Lower lobe of right lung (tissue), 2 donors: Measurements from ENCODE around the gene ANKRD13B. TPM values are rescaled to one million over a fixed set of nuclear protein-coding genes. Genes with fewer than 3 reads are reported as not detected.

Source experiments
- ATAC-seq, 2 donors: fragments of 200-7000 bp; cut with Tn5 transposase; one replicate each; pipeline ENCODE4 v1.9.1; 2020 to 2022; ENCODE audit warnings: mild to moderate bottlenecking in 2 of 2, moderate library complexity in 2 of 2
- DNase-seq: peaks from one replicate; pipeline ENCODE4 v3.0.0-alpha.2; 2020
- H3K27ac ChIP-seq: fragments of 200-600 bp; one replicate; pipeline ENCODE4 v1.8.0; 2022
- H3K27me3 ChIP-seq: fragments of 200-600 bp; one replicate; pipeline ENCODE4 v1.8.0; 2022; ENCODE audit warnings: low read depth
- H3K36me3 ChIP-seq: fragments of 200-600 bp; one replicate; pipeline ENCODE4 v1.8.0; 2022; ENCODE audit warnings: mild to moderate bottlenecking
- H3K4me1 ChIP-seq: fragments of 200-600 bp; one replicate; pipeline ENCODE4 v1.8.0; 2022
- H3K4me3 ChIP-seq: fragments of 200-600 bp; one replicate; pipeline ENCODE4 v1.8.0; 2022; ENCODE audit warnings: mild to moderate bottlenecking
- H3K9me3 ChIP-seq: fragments of 200-600 bp; one replicate; pipeline ENCODE4 v1.8.0; 2022
- CTCF ChIP-seq: fragments of 200-600 bp; IDR thresholded peaks from one replicate; pipeline ENCODE4 v1.8.0; 2022; ENCODE audit warnings: antibody characterized with exemption, mild to moderate bottlenecking
- intact Hi-C: fragments of 100-400 bp; cut with DNase I; formaldehyde crosslinking; loops from one replicate; pipeline ENCODE4 v1.11.0; 2022
- total RNA-seq: library from RNA; stranded (reverse); fragmentation: NEBNext Ultra II Directional; extraction: Animal tissue kit (Norgen Biotek cat#: 25700); gene quantifications from one replicate; pipeline ENCODE4 v1.2.1, GENCODE V29; 2021
- donor health status: DM: no; HTN: yes; CAD: no; lungs with severe emphysema.

Gene ANKRD13B
- total RNA-seq, 1 donor from 2014 or later: 6.6 TPM

DNA sequence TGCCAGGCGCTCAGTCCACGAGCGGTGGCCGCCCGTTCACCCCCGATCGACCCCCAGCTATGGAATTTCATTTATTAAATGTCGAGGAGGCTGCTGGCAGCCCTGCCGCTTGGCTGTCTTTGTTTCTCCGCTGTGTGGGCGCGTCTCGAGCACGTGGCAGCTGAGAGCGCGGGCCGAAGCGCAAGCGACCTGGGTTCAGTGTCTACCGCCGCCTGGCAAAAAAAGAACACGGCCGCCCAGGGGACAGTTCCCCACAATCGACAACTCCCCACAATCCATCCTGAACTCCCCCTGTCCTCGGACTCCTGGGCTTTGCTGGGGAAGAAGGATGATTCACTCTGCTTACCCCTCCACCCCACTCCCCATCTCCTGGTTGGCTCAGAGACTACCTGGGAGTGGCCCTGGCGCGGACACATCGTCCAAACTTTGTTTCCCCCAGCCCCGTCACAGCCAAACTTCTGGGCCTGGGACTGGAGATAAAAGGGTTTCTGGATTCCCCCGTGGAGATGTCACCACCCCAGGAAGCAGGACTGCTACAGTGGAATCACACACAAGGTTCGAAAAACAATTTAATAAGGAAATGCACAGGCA is 1.7 kb upstream of the ANKRD13B start:
- H3K9me3 ChIP-seq: no peaks in the 10 kb centered on the region
- DNase-seq (peak; percentile 62), ATAC-seq (peak in 1 of 2 donors; percentile 5)
- peak overlapping the region; percentile 77 for H3K27ac ChIP-seq
- H3K4me1 ChIP-seq: peaks cover 64% of the 10 kb centered on the region
- peak overlapping the region; percentile 63 for H3K4me3 ChIP-seq
- no peak for TF ChIP-seq CTCF
- H3K27me3 ChIP-seq: no peaks in the 10 kb centered on the region
- intact Hi-C loops: no loop called here
- H3K36me3 ChIP-seq: no peaks in the 10 kb centered on the region

GRCh38 chr17:29591737-29592608 is 959 bp upstream of the ANKRD13B start:
- Histone ChIP-seq H3K27me3 (no peaks in the 10 kb centered on the region), H3K9me3 (no peaks in the 10 kb centered on the region), H3K4me3 (peak overlapping the region; percentile 63), H3K36me3 (no peaks in the 10 kb centered on the region), H3K4me1 (peaks cover 57% of the 10 kb centered on the region), H3K27ac (peak overlapping the region; percentile 77)
- ATAC-seq (peak; percentile 83 to 87), DNase-seq (peak; percentile 89)
- peak; percentile 99 for TF ChIP-seq CTCF
- intact Hi-C loops: no loop called here

- peaks cover 39% of the 10 kb centered on the region for H3K4me1 ChIP-seq
- ATAC-seq: no peak
- H3K27me3 ChIP-seq: no peaks in the 10 kb centered on the region
- no peaks in the 10 kb centered on the region for H3K36me3 ChIP-seq
- DNase-seq: peak; percentile 58
- peak; percentile 24 for TF ChIP-seq CTCF
- H3K4me3 ChIP-seq: peak overlapping the region; percentile 65
- H3K27ac ChIP-seq: no peak overlapping the region
- no peaks in the 10 kb centered on the region for H3K9me3 ChIP-seq
- intact Hi-C loops: no loop called here
Observed at GRCh38 chr17:29593591-29594518, 923 bp downstream of the ANKRD13B start.

DNA sequence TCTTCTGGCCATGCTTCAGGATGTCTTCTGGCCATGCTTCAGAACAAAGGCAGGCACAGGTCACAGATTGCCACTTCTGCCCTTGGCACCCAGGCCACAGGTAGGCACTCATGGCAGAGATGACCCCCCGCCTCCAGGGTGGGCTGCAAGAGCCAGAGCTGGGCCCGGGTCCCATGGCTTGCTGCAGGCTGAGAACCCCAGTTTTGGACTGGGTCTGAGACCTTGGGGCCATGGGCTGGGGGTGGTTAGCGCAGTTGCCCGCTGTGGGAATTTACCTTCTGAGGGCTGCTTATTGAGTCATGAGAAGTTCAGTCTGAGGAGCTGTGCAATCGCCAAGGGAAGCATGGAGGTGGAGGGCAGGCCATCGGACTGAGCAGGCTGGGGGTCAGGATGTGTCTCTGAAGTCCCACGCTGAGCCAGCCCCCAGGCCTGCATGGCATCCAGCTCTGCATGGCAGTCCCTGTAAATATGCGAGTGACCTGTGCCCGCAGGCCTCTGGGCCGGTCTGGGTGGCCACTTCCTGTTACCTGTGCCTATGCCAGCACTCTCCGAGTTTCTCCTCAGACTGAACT is 1.7 kb downstream of the ANKRD13B start:
- TF ChIP-seq CTCF: no peak
- ATAC-seq (no peak), DNase-seq (peak; percentile 38)
- Histone ChIP-seq H3K27ac (no peak overlapping the region), H3K4me1 (peaks cover 39% of the 10 kb centered on the region), H3K4me3 (peak overlapping the region; percentile 65), H3K9me3 (no peaks in the 10 kb centered on the region), H3K27me3 (no peaks in the 10 kb centered on the region), H3K36me3 (no peaks in the 10 kb centered on the region)
- intact Hi-C loops: no loop called here
